Mucosa of descending colon (tissue), 3 donors: ENCODE data around the gene ETV4. TPM values are rescaled to one million over a fixed set of nuclear protein-coding genes. Genes with fewer than 3 reads are reported as not detected.

Experiments used
- ATAC-seq: fragments of 200-7000 bp; cut with Tn5 transposase; one replicate; pipeline ENCODE4 v1.9.1; 2020; ENCODE audit warnings: mild to moderate bottlenecking, moderate library complexity
- DNase-seq, 3 donors: peaks; one replicate each; pipeline ENCODE4 v3.0.0-alpha.2; 2020
- H3K36me3 ChIP-seq: fragments of 200-600 bp; one replicate; pipeline ENCODE4 v1.8.0; 2021; ENCODE audit warnings: low read depth, mild to moderate bottlenecking
- H3K4me1 ChIP-seq: fragments of 200-600 bp; one replicate; pipeline ENCODE4 v1.8.0; 2021; ENCODE audit warnings: low read depth, mild to moderate bottlenecking
- H3K4me3 ChIP-seq: fragments of 200-600 bp; one replicate; pipeline ENCODE4 v1.8.0; 2021; ENCODE audit warnings: mild to moderate bottlenecking
- H3K9me3 ChIP-seq: fragments of 200-600 bp; one replicate; pipeline ENCODE4 v1.8.0; 2021; ENCODE audit warnings: mild to moderate bottlenecking
- CTCF ChIP-seq: fragments of 200-600 bp; IDR thresholded peaks from one replicate; pipeline ENCODE4 v1.8.0; 2022; ENCODE audit warnings: antibody characterized with exemption, mild to moderate bottlenecking
- intact Hi-C, 2 donors: fragments of 100-400 bp; cut with DNase I in 1 of 2; cut with micrococcal nuclease in 1 of 2; formaldehyde crosslinking; loops; one replicate each; pipeline versions ENCODE4 v1.11.0 to v1.11.1; 2022; cut with DNase I, micrococcal nuclease
- total RNA-seq, 3 donors: library from RNA; stranded (reverse); fragmentation: NEBNext Ultra II Directional in 2 of 3; extraction: Animal tissue kit (Norgen Biotek cat#: 25700) in 2 of 3; gene quantifications; one replicate each; pipeline versions ENCODE4 v1.2.1 to v1.2.4, GENCODE V29; 2021 to 2023
- donor health status: DM: no; HTN: no; CAD: no; lungs with moderate emphysema.
- donor health status: DM: no; HTN: no; CAD: no.
- donor health status: DM: no; HTN: yes; CAD: no.

ETV4 gene
- total RNA-seq, 3 donors from 2014 or later = 0.67 to 0.72 (median 0.70) TPM

GRCh38 chr17:43562679-43563599, 16.8 kb upstream of the ETV4 start:
- intact Hi-C loops = no loop called here
- no peak for TF ChIP-seq CTCF
- Histone ChIP-seq H3K9me3 (no peaks in the 10 kb centered on the region), H3K36me3 (no peaks in the 10 kb centered on the region), H3K4me3 (no peak overlapping the region), H3K4me1 (peaks cover 3% of the 10 kb centered on the region)
- peak; percentile 12 for ATAC-seq
- DNase-seq = no peak

GRCh38 chr17:43560461-43561427, 14.6 kb upstream of the ETV4 start:
- H3K36me3 ChIP-seq = no peaks in the 10 kb centered on the region
- intact Hi-C loops = no loop called here
- no peaks in the 10 kb centered on the region for H3K9me3 ChIP-seq
- ATAC-seq = no peak
- peaks cover 3% of the 10 kb centered on the region for H3K4me1 ChIP-seq
- TF ChIP-seq CTCF = no peak
- no peak for DNase-seq
- H3K4me3 ChIP-seq = no peak overlapping the region

- no peak for ATAC-seq
- no peak overlapping the region for H3K4me3 ChIP-seq
- no peak for TF ChIP-seq CTCF
These were observed 13.1 kb upstream of the ETV4 start for GRCh38 chr17:43559161-43559816.

DNA sequence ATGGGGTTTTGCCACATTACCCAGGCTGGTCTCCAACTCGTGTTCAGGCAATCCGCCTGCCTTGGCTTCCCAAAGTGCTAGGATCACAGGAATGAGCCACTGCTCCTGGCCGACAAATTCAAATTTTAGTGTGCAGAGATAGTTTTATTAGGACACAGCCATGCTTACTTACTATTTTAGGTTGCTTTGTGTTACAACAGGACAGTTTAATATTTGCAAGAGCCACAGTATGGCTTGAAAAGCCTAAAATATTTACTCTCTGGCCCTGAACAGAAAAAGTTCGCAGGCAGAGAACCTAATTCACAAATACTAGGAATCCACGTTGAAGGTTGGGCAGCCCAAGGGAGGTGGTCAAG, 12.6 kb upstream of the ETV4 start:
- ATAC-seq (no peak), DNase-seq (no peak)
- no peaks in the 10 kb centered on the region for H3K36me3 ChIP-seq
- intact Hi-C loops = no loop called here
- no peaks in the 10 kb centered on the region for H3K9me3 ChIP-seq
- no peak for TF ChIP-seq CTCF
- no peak overlapping the region for H3K4me3 ChIP-seq
- peaks cover 16% of the 10 kb centered on the region for H3K4me1 ChIP-seq

More at GRCh38 chr17:43559161-43559816, 13.1 kb upstream of the ETV4 start:
- no peaks in the 10 kb centered on the region for H3K36me3 ChIP-seq
- H3K4me1 ChIP-seq = peaks cover 15% of the 10 kb centered on the region
- DNase-seq = no peak
- H3K9me3 ChIP-seq = no peaks in the 10 kb centered on the region
- intact Hi-C loops = no loop called here

DNA sequence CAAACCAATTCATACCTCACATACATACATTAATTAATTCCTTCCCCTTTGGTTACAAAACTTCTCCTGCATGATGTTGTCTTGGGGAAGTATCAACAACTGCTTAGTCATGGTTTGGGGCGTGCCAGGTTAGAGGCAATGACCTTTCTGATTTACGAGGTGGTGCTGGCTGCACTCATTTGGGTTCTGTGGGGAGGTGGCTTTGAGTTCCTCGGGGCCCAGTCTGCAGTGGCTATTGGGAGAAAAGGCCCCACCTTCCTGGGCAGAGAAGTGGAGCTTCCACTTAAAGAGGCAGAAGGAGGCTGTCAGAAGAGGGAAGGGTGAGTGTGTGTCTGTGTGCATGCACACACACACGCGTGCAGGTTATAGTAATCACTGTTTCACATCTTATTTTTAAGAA, 10.2 kb upstream of the ETV4 start:
- peak in 2 of 3 donors; percentile 61 to 77 for DNase-seq
- peak; percentile 82 for ATAC-seq
- H3K4me3 ChIP-seq = no peak overlapping the region
- H3K9me3 ChIP-seq = no peaks in the 10 kb centered on the region
- H3K36me3 ChIP-seq = no peaks in the 10 kb centered on the region
- peaks cover 27% of the 10 kb centered on the region for H3K4me1 ChIP-seq
- TF ChIP-seq CTCF = no peak
- intact Hi-C loops = no loop called here
